HG03432 (cell line): ENCODE measurements around the gene NOVA1.

Experiments used
- ATAC-seq: cut with Tn5 transposase; IDR thresholded peaks from one replicate; pipeline ENCODE4 v1.9.1; 2021; ENCODE audit warnings: mild to moderate bottlenecking, moderate library complexity; ENCODE audit not compliant: unreplicated experiment

The NOVA1 gene

GRCh38 chr14:26448181-26448855 is 149.5 kb downstream of the NOVA1 start:
- ATAC-seq: no peak

GRCh38 chr14:26444822-26445221 is 153.0 kb downstream of the NOVA1 start:
- no peak for ATAC-seq

GRCh38 chr14:26443654-26444053 is 154.2 kb downstream of the NOVA1 start:
- no peak for ATAC-seq

DNA sequence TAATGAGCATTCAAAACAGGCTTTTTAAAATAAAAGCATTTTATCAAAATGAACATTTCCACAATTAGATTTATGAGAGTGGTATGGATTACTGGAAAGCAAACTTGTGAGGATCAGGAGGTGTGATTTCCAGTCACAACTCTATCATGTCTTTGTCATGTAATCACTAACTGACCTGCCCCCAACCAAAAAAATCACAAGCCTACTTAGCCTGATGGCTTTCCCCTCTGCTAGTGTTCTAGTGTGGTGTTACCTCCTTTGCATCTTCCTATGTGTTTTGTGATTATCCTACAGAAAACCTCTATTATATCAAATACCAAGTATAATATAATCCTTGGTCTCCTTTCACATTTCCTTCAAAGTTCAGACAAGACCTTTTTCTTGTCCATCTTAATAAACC is 168.6 kb downstream of the NOVA1 start:
- no peak for ATAC-seq

DNA sequence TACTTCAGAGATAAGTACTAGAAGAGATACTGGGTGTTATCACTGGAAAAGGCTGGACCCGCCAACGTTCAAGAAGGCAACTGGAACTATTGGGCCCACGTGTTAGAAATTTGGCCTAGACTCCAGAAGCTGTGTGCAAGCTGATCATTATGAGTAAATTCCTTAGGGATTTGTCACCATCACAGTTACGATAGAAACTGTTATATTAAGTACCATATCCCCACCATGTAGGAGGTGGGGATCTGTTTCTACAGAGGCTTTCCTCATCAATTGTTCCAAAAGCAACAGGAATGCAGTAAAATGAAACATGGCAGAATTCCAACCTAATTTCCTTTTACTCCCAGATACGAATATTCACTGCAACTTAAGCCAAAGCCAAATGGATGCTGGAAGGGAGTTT is 170.7 kb downstream of the NOVA1 start:
- no peak for ATAC-seq

DNA sequence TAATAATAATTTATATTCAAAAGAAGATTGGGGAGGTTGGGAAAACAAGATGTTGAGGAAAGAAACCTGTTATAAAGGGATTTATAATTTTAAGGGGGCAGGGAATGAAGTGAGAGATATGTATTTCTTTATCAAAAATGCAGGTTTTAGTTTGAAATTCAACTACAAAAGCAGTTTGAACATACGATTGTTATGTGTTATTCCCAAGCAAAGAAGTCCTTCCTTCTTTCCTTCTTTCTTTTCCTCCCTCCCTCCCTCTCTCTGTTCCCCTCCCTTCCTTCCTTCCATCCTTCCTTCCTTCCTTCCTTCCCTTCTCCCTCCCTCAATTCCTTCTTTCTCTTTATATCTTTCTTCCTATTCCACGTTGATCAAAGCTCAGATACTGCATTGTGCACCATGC is 173.3 kb downstream of the NOVA1 start:
- no peak for ATAC-seq

DNA sequence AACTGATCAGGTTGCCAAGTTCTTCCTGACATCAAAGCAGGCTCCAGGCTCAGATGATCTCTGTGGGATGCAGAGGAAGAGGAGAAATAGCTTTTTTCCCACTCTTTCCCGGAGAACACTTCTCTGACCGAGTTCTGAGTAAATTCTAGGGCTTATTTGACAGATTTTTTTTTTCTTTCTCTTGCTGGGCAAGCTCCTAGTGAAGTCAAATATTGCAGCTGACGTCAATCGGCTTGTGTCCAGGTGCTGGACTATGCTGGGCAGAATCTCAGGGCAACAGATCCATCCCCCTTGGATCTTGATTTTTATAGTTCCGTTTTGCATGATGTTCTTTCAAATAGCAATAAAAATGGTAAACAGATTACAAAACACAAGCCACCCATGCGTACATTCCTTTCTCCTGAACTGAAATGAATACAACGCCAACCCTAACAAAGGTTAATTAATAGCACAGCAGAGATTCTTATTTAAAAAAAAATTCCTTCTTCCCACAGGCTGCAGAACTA is 182.2 kb downstream of the NOVA1 start:
- ATAC-seq: no peak

DNA sequence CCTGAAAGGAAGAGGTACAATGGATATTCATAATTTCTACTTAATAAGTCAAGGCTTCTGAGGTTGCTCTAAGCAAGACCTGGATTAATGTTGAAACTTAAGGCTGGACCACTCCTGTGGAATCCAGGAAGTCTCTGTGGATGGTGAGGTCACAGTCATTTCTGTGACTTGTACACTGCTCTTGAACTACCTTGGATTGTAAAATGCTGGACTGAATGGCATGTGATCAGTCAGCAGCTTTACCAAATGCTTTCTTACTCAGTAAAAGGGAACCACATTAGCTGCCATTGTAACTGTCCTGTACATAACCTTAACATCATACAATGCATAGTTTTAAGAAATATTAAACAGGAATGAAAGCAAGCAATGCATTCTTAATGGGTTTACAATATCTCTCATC is 182.9 kb downstream of the NOVA1 start:
- no peak for ATAC-seq

- ATAC-seq: no peak
These were observed 183.7 kb downstream of the NOVA1 start for GRCh38 chr14:26414103-26414502.

- no peak for ATAC-seq
These were observed 185.4 kb downstream of the NOVA1 start for GRCh38 chr14:26412421-26412820.

- no peak for ATAC-seq
These were observed 187.6 kb downstream of the NOVA1 start for GRCh38 chr14:26410189-26410685.

DNA sequence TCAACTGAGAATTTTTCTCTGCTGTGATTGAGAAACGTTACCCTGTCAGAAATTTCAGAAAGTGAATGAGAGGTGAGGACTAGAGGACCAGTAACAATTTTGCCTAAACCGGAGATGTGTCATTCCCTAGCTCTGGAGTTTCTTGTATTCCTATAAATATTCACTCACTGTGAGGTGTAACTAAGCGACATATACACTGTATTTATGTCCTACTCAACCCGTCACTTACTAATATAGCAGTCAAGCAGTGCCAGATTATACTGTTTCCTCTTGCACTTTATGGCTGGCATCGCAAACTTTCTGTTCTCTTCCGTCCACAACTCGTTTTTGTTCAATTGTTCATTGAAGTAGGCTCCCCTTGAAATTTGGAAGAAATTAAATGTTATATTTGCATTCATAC is 192.9 kb downstream of the NOVA1 start:
- no peak for ATAC-seq

DNA sequence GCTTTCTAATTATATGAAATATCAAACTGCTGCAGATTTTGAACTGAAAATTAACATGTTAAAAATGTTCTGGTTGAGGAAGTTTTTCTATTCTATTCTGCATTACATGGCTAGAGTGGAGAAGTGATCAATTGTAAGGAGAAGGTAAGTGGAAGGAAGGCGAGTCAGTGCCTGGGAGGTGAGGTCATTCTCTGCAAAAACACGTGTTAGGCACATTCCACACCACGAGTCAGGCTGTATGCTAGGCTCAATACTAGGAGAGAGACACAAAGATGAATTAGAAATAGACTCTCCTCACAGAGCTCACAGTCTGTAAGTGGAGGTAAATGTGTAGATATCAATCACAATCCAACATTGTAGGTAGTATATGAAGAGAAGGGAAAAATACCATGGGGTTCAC is 194.1 kb downstream of the NOVA1 start:
- ATAC-seq: no peak

DNA sequence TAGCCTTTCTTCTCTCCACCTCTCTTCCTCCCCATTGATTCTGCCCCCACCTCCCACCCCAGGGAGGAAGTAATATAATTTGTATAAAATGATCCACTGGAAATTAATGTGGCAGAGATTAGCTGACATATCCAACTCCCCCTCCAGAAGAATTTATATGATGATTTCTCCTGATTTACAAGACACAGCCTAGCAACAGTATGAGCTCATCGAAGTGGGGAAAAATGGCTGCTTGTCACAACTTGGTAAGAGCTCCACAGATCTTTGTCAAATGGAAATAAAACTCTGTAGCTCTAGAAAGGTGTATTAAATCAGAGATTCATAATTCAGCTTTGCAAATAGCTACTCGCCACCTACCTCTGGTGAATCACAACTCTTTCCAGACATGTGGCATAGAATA is 195.7 kb downstream of the NOVA1 start:
- ATAC-seq: no peak

DNA sequence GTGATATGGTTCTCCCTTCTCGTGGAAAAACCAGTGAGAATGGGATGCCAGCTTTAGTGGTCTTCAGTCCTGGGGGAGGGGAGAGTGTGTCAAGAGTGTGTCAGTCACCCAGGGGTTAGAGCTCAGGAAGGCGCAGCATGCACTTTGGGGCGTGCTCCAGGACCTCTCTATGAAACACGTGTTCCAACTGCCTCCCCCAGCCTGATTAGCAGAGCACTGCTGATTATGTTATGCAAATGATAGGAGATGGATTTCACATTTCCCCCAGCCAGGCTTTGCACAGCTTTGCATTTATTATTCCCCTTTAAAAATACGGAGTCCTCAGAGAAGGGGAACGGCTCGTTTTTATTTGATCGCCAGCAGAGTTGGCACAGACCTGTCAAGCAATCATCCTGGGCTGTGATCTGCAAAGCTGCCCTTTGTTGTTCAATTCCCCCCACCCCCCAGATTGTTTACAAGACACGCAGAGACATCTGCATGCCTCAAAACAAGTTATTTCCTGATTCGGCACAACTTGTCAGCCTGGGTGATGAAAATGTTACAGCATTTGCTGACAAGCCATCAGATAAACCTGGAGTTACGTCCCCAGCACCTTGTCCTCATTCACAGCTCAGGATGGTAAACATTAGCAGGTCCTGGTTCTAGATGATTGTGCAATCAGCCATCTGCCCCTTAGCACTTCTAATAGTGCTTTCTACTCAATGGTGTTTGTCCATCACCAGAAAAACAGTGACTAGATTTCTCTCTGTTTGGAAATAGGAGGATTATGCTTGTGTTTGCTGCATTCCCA is 196.5 kb downstream of the NOVA1 start:
- ATAC-seq: no peak

DNA sequence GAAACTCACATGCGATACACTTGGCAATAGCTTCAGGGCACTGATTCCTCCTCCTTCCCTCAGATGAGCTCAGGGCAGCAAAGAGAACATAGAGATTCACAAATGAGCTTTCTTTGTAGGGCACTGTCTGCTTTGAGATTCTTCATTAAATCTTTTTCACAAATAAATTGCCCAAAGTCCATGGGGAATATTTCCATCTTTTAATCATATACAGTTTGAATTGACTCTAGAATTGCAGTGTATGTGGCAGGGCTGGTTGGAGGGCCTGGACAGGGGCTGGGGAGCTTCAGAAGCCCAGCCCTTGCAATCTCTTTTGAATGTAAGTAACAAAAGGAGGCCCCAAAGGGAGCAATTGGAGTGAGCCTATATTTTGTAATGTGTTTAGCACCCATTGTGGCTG is 197.5 kb downstream of the NOVA1 start:
- no peak for ATAC-seq

DNA sequence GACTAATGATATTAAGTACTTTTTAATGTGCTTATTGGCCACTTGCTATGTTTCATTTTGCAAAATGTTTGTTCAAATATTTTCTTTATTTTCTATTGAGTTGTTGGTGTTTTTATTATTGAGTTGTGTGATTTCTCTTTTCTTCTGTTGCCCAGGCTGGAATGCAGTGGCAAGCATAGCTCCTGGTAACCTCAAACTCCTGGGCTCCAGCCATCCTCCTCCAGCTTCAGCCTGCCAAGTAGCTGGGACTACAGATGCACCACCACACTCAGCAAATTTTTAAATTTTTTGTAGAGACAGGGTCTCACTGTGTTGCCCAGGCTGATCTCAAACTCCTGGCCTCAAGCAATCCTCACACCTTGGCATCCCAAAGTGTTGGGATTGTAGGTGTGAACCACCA is 199.2 kb downstream of the NOVA1 start:
- ATAC-seq: no peak
